ENCODE data around the gene AVPR2. TPM values are rescaled to one million over a fixed set of nuclear protein-coding genes. Genes with fewer than 3 reads are reported as not detected.

The AVPR2 gene
- total RNA-seq, 1 donor from 2014 or later, result not detected

DNA sequence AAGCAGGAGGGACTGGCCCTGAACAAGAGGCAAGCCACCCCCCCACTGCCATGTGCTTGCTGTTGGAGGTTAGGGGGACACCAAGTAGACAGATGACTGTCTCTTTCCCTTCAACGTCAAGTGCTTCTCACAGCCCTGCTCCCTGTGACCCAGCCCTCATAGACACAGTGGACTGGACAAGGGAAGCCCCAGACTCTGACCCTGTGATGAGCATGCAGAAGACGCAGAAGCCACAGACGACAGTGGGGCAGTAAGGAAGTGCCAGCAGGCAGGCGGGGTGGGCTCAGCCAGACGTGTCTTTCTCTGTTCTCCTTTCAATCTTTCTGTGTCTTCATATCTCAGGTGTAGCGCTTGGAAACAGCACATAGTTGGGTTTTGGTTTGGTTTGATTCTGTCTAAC lies 16.1 kb upstream of the AVPR2 start:
- no peak overlapping the region for H3K27ac Mint-ChIP-seq
- H3K9me3 Mint-ChIP-seq (ENCODE audit: low read depth), result peaks cover 6% of the 10 kb centered on the region
- no peaks in the 10 kb centered on the region for H3K4me1 Mint-ChIP-seq (ENCODE audit: low read depth)
- H3K27me3 Mint-ChIP-seq, result peaks cover 49% of the 10 kb centered on the region
- TF ChIP-seq, protein P1, sequence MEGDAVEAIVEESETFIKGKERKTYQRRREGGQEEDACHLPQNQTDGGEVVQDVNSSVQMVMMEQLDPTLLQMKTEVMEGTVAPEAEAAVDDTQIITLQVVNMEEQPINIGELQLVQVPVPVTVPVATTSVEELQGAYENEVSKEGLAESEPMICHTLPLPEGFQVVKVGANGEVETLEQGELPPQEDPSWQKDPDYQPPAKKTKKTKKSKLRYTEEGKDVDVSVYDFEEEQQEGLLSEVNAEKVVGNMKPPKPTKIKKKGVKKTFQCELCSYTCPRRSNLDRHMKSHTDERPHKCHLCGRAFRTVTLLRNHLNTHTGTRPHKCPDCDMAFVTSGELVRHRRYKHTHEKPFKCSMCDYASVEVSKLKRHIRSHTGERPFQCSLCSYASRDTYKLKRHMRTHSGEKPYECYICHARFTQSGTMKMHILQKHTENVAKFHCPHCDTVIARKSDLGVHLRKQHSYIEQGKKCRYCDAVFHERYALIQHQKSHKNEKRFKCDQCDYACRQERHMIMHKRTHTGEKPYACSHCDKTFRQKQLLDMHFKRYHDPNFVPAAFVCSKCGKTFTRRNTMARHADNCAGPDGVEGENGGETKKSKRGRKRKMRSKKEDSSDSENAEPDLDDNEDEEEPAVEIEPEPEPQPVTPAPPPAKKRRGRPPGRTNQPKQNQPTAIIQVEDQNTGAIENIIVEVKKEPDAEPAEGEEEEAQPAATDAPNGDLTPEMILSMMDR (IDR thresholded peaks at IDR 0.05; ENCODE audit: unreplicated experiment), result no peak
- no peak overlapping the region for H3K4me3 Mint-ChIP-seq (ENCODE audit: low read depth)
- no peaks in the 10 kb centered on the region for H3K36me3 Mint-ChIP-seq (ENCODE audit: insufficient read depth)
- no peak for DNase-seq (ENCODE audit: low spot score, unreplicated experiment)

DNA sequence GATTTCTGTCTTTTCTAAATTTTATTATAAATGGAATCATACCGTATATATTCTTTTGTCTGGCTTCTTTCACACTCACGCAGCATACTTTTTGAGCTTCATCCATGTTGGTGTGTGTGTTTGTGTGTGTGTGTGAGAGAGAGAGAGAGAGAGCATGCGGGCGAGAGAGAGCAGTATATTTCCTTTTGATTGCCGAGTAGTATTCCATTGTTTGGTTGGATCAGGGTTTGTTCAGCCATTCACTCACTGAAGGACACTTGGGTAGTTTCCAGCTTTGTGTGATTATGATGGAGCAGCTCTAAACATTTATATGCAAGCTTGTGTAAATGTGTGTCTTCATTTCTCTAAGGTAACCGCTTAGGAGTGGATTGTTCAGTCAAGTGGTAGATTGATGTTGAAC lies 15.3 kb upstream of the AVPR2 start:
- no peak overlapping the region for H3K4me3 Mint-ChIP-seq (ENCODE audit: low read depth)
- peaks cover 9% of the 10 kb centered on the region for H3K9me3 Mint-ChIP-seq (ENCODE audit: low read depth)
- H3K27ac Mint-ChIP-seq, result no peak overlapping the region
- no peaks in the 10 kb centered on the region for H3K36me3 Mint-ChIP-seq (ENCODE audit: insufficient read depth)
- TF ChIP-seq, protein P1 (IDR thresholded peaks at IDR 0.05; ENCODE audit: unreplicated experiment), result no peak
- peaks cover 46% of the 10 kb centered on the region for H3K27me3 Mint-ChIP-seq
- DNase-seq (ENCODE audit: low spot score, unreplicated experiment), result no peak
- no peaks in the 10 kb centered on the region for H3K4me1 Mint-ChIP-seq (ENCODE audit: low read depth)

DNA sequence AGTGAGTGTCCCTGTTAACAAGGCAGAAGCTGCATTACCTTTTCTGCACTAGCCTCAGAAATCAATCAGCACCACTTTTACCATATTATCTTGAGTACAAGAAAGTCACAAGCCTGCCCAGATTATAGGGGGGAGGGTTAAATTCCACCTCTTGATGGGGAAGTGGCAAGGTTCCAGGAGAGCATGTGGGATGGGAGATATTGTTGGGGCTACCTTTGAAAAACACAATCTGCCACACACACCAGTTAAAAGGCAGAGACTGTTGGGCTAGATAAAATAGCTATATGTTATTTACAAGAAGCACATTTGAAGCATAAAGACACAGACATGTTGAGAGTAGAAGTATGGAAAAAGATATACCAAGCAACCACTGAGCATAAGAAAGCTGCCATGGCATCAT lies 6.6 kb upstream of the AVPR2 start:
- TF ChIP-seq, protein P1 (IDR thresholded peaks at IDR 0.05; ENCODE audit: unreplicated experiment), result no peak
- Mint-ChIP-seq H3K9me3 (ENCODE audit: low read depth) (peaks cover 16% of the 10 kb centered on the region), H3K4me3 (ENCODE audit: low read depth) (no peak overlapping the region), H3K36me3 (ENCODE audit: insufficient read depth) (no peaks in the 10 kb centered on the region), H3K27me3 (peaks cover 8% of the 10 kb centered on the region), H3K4me1 (ENCODE audit: low read depth) (no peaks in the 10 kb centered on the region), H3K27ac (no peak overlapping the region)
- DNase-seq (ENCODE audit: low spot score, unreplicated experiment), result no peak

DNA sequence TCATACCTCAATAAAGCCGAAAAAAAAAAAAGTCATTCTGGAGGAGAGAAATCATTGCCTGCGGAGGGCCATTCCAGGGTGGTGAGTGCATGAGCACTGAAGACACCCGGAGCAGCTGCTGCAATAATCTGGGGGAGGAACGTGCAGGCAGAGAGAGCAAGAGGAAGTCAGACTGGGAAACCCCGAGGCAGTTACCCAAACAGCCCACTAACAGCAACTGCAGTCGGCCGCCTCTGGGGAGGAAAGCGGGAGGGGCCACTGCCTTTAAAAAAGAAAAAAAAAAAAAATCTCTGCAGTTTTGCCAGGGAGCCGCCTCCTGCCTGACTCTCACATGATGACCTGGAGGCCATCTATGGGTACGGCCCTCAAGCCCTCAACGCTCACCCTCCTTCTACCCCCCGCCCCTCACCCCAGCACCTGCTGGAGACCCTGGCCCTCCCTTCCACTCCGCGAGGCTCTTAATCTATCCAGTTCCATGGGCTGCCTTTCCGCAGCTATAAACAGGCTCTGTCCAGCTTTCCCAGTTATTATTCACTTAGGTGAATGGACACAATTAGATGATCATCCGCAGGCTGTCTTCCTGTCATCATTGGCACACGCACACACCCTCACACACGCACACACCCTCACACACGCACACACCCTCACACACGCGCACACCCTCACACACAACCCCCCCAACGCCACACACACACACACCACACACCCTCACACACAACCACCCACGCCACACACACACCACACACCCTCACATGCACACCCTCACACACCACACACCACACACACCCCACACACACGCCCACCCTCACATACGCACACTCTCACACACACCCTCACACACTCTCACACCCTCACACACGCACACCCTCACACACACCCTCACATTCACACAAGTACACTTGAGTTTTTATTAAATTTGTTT lies 3.4 kb upstream of the AVPR2 start:
- Mint-ChIP-seq H3K4me1 (ENCODE audit: low read depth) (no peaks in the 10 kb centered on the region), H3K4me3 (ENCODE audit: low read depth) (no peak overlapping the region), H3K27ac (no peak overlapping the region), H3K9me3 (ENCODE audit: low read depth) (peaks cover 16% of the 10 kb centered on the region), H3K27me3 (peaks cover 8% of the 10 kb centered on the region), H3K36me3 (ENCODE audit: insufficient read depth) (peaks cover 2% of the 10 kb centered on the region)
- DNase-seq (ENCODE audit: low spot score, unreplicated experiment), result no peak
- TF ChIP-seq, protein P1 (IDR thresholded peaks at IDR 0.05; ENCODE audit: unreplicated experiment), result no peak

DNA sequence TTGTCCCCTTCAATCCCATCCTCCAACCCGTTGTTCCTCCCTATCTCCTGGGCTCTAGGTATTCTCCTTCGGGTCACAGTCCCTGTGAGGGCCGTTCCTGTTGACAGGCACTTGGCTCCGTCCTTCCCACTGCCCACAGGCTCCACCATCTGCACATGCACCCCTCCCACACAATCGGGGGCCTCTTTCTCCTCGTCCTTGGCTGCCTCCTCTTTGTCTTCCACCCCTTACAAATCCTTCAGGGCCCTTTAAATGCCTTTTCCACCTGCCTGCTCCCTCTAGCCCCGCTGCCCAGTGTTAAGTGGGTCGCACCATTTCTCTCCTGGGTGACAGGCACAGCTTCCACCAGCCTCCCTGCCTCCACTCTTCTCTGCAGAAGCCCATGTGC lies 2.7 kb upstream of the AVPR2 start:
- Mint-ChIP-seq H3K9me3 (ENCODE audit: low read depth) (peaks cover 16% of the 10 kb centered on the region), H3K4me1 (ENCODE audit: low read depth) (no peaks in the 10 kb centered on the region), H3K27ac (no peak overlapping the region), H3K27me3 (peaks cover 8% of the 10 kb centered on the region), H3K36me3 (ENCODE audit: insufficient read depth) (peaks cover 2% of the 10 kb centered on the region), H3K4me3 (ENCODE audit: low read depth) (no peak overlapping the region)
- DNase-seq (ENCODE audit: low spot score, unreplicated experiment), result no peak
- TF ChIP-seq, protein P1 (IDR thresholded peaks at IDR 0.05; ENCODE audit: unreplicated experiment), result no peak

All from progenitor cell of endocrine pancreas (in vitro differentiated cells).